ENCODE results near the gene NBEAL2.

Gene NBEAL2

DNA sequence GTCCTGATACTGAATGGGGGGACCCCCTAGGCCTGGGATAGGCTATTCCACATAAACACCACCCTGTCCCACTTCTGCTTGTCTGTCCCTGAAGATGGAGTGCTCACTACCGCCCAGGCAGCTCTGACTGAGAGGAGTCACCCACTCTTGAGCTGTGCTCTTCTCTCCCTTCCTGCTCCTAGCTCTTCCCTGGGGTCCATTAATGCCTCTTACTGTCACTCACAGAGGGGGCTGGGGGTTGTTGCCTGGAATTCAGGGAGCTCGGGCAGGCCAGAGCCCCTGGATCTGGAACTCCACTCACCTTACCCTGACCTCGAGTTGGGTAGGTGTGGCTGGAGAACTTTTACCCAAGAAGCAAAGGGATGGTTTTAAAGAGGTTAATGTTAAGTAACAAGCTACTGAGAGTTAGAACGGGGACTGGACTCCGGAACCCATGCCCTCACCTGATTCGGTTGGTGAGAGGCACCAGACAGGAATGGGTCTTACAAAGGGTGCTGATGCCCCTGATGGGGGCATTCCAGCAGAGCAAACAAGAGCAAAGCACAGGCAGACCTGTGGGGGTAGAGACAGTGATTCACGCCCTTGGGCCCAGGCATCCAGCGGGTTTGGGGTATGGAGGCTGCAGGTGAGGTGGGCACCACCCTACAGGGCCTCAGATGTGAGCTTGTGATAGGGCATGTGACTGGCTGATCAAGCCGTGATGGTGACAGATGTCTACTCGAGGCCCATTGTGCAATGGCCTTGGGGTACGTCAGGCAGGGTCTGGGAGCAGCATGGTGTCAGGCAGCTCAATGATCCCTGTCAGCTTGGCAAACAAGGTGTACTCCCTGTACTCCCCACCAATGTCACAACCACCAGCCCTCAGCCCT is 5.4 kb downstream of the NBEAL2 start:
- H3K27ac ChIP-seq = no peak overlapping the region
- no peak for DNase-seq
- in situ Hi-C loops (cut with HindIII; ENCODE audit: low pct_ligation_motif_present, low sequenced_read_pairs) = no loop called here

DNA sequence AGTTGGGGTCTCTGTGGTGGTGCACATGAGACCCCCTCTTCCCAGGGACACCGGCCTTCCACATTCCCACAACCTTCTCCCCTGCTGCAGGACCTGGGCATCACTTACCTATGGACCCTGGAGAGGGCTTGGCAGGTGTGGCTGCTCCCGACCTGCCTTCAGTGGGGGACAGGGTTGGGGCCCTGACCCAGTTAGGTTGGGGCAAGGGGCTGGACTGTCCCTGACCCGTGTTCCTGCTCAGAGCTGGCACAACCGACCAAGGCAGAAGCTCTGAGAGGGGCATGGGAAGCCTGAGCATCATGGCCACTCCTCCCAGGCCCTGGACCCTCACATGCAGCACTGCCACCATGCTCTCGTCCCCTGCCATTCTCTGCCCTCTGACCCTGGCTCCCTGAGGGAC is 6.1 kb downstream of the NBEAL2 start:
- no peak overlapping the region for H3K4me3 ChIP-seq (ENCODE audit: low read depth, low read length)
- no peaks in the 10 kb centered on the region for H3K27me3 ChIP-seq (replicated peaks)
- TF ChIP-seq, protein P1, sequence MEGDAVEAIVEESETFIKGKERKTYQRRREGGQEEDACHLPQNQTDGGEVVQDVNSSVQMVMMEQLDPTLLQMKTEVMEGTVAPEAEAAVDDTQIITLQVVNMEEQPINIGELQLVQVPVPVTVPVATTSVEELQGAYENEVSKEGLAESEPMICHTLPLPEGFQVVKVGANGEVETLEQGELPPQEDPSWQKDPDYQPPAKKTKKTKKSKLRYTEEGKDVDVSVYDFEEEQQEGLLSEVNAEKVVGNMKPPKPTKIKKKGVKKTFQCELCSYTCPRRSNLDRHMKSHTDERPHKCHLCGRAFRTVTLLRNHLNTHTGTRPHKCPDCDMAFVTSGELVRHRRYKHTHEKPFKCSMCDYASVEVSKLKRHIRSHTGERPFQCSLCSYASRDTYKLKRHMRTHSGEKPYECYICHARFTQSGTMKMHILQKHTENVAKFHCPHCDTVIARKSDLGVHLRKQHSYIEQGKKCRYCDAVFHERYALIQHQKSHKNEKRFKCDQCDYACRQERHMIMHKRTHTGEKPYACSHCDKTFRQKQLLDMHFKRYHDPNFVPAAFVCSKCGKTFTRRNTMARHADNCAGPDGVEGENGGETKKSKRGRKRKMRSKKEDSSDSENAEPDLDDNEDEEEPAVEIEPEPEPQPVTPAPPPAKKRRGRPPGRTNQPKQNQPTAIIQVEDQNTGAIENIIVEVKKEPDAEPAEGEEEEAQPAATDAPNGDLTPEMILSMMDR (IDR thresholded peaks at IDR 0.05; ENCODE audit: low read depth, low read length, missing control alignments) = no peak
- DNase-seq = no peak
- in situ Hi-C loops (cut with HindIII; ENCODE audit: low pct_ligation_motif_present, low sequenced_read_pairs) = no loop called here
- no peaks in the 10 kb centered on the region for H3K36me3 ChIP-seq (replicated peaks)
- no peak overlapping the region for H3K27ac ChIP-seq

More for the DNA sequence above, 5.4 kb downstream of the NBEAL2 start:
- Histone ChIP-seq H3K4me3 (ENCODE audit: low read depth, low read length) (no peak overlapping the region), H3K27me3 (replicated peaks) (no peaks in the 10 kb centered on the region), H3K36me3 (replicated peaks) (no peaks in the 10 kb centered on the region)
- TF ChIP-seq, protein P1 (IDR thresholded peaks at IDR 0.05; ENCODE audit: low read depth, low read length, missing control alignments) = no peak

DNA sequence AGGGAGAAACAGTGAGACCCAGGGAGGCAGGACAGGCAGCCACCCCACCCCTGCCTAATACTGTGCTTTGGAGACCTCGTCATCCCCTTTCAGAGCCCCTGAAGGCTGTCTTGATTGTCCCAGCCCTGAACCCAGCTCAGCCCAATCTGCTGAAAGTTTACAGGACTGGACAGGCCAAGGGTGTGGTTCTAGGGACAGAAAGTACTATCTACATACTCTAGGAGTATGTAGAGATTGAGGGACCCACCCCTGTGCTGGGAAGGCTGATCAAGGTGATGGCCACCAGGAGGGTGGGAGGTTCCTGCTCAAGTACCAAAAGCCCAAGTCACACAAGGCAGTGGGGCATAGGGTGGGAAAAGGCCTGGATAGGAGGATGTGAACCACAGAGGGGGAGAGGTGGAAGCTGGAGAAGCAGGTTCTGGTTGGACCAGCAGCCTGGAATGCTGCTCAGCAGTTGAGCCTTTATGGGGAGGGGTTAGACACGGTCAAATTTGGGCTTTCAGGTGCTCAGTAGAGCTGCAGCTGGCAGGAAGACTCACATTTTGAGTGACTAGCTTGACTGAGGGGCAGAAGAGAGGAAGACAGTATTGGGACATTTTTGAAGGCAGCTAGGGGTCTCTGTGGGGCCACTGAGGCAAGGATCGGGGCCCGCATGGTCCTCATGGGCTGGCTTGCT is 6.7 kb downstream of the NBEAL2 start:
- TF ChIP-seq, protein P1 (IDR thresholded peaks at IDR 0.05; ENCODE audit: low read depth, low read length, missing control alignments) = no peak
- in situ Hi-C loops (cut with HindIII; ENCODE audit: low pct_ligation_motif_present, low sequenced_read_pairs) = no loop called here
- no peak overlapping the region for H3K27ac ChIP-seq
- H3K27me3 ChIP-seq (replicated peaks) = no peaks in the 10 kb centered on the region
- H3K36me3 ChIP-seq (replicated peaks) = no peaks in the 10 kb centered on the region
- DNase-seq = no peak
- H3K4me3 ChIP-seq (ENCODE audit: low read depth, low read length) = no peak overlapping the region

DNA sequence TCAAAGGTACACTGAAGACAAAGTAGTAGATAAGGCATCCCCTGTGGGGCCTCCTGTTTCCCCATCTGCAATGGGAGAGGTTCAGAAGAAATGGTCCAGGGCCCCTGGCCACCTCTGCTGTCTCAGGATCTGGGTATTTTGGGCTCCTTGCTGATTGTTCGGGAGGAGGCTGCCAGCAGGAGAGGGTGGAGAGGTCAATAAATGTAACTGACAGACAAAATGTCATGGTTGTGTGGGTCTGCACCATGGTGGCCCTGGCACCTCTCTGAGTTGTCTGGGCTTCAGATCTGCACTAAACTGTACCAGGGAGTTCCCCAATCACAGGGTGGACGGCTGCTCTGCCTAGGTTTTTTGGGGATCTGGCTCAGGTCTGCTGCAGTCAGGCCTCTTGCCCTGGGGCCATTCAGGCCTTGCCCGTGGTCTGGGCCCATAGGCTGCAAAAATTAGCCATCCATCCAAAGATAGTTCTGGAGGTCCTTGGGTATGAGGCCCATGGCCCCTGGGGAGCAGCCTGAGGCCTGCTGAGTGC is 7.4 kb downstream of the NBEAL2 start:
- Histone ChIP-seq H3K27me3 (replicated peaks) (no peaks in the 10 kb centered on the region), H3K4me3 (ENCODE audit: low read depth, low read length) (no peak overlapping the region), H3K36me3 (replicated peaks) (no peaks in the 10 kb centered on the region), H3K27ac (no peak overlapping the region)
- no peak for DNase-seq
- in situ Hi-C loops (cut with HindIII; ENCODE audit: low pct_ligation_motif_present, low sequenced_read_pairs) = no loop called here
- TF ChIP-seq, protein P1 (IDR thresholded peaks at IDR 0.05; ENCODE audit: low read depth, low read length, missing control alignments) = no peak

GRCh38 chr3:46987319-46987742 is 7.9 kb downstream of the NBEAL2 start:
- Histone ChIP-seq H3K27ac (peak overlapping the region; percentile 59), H3K36me3 (replicated peaks) (no peaks in the 10 kb centered on the region), H3K27me3 (replicated peaks) (no peaks in the 10 kb centered on the region), H3K4me3 (ENCODE audit: low read depth, low read length) (no peak overlapping the region)
- no peak for DNase-seq
- in situ Hi-C loops (cut with HindIII; ENCODE audit: low pct_ligation_motif_present, low sequenced_read_pairs) = no loop called here
- TF ChIP-seq, protein P1 (IDR thresholded peaks at IDR 0.05; ENCODE audit: low read depth, low read length, missing control alignments) = no peak
